IPS-15b (cell line): ENCODE measurements around the gene VPS11.

Source experiments
- H3K27me3 ChIP-seq: one replicate; pipeline ENCODE4 v1.6.1; 2013; ENCODE audit warnings: low read length; ENCODE audit not compliant: control insufficient read depth, insufficient read depth
- H3K36me3 ChIP-seq: one replicate; pipeline ENCODE4 v1.6.1; 2013; ENCODE audit warnings: low read length; ENCODE audit not compliant: control insufficient read depth, insufficient read depth
- H3K4me1 ChIP-seq: one replicate; pipeline ENCODE4 v1.6.1; 2013; ENCODE audit warnings: mild to moderate bottlenecking, low read length; ENCODE audit not compliant: control insufficient read depth, insufficient read depth
- H3K4me3 ChIP-seq: one replicate; pipeline ENCODE4 v1.5.1; 2013; ENCODE audit warnings: low read depth, low read length
- H3K9ac ChIP-seq: one replicate; pipeline ENCODE4 v1.6.1; 2013; ENCODE audit warnings: low read depth, mild to moderate bottlenecking, low read length
- H3K9me3 ChIP-seq: one replicate; pipeline ENCODE4 v1.6.1; 2013; ENCODE audit warnings: mild to moderate bottlenecking, low read length; ENCODE audit not compliant: control insufficient read depth, insufficient read depth

The VPS11 gene

GRCh38 chr11:119041821-119042514 lies 25.6 kb upstream of the VPS11 start:
- H3K27me3 ChIP-seq, result no peaks in the 10 kb centered on the region
- no peak overlapping the region for H3K4me3 ChIP-seq
- H3K36me3 ChIP-seq, result peaks cover 10% of the 10 kb centered on the region
- peaks cover 9% of the 10 kb centered on the region for H3K4me1 ChIP-seq
- no peaks in the 10 kb centered on the region for H3K9me3 ChIP-seq
- peak overlapping the region; percentile 24 for H3K9ac ChIP-seq

DNA sequence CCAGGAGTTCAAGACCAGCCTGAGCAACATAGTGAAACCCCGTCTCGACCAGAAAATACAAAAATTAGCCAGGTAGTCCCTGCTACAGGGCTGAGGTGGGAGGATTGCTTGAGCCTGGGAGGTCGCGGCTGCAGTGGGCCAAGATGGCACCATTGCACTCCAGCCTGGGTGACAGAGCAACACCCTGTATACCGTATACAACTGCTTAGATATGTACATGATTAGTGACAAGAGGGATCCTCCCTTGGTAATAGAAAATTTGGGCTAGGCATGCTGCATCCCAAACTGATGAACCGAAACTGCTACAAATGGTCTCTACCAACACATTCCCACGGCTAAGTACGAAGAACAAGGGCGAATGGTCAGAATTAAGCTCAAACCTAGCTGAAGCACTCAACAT lies 24.7 kb upstream of the VPS11 start:
- H3K27me3 ChIP-seq, result no peaks in the 10 kb centered on the region
- no peak overlapping the region for H3K9ac ChIP-seq
- no peaks in the 10 kb centered on the region for H3K9me3 ChIP-seq
- peaks cover 19% of the 10 kb centered on the region for H3K36me3 ChIP-seq
- peaks cover 9% of the 10 kb centered on the region for H3K4me1 ChIP-seq
- no peak overlapping the region for H3K4me3 ChIP-seq

GRCh38 chr11:119044708-119045107 lies 22.9 kb upstream of the VPS11 start:
- no peaks in the 10 kb centered on the region for H3K9me3 ChIP-seq
- peak overlapping the region; percentile 18 for H3K4me3 ChIP-seq
- H3K27me3 ChIP-seq, result no peaks in the 10 kb centered on the region
- H3K36me3 ChIP-seq, result peaks cover 37% of the 10 kb centered on the region
- H3K9ac ChIP-seq, result no peak overlapping the region
- peaks cover 9% of the 10 kb centered on the region for H3K4me1 ChIP-seq

DNA sequence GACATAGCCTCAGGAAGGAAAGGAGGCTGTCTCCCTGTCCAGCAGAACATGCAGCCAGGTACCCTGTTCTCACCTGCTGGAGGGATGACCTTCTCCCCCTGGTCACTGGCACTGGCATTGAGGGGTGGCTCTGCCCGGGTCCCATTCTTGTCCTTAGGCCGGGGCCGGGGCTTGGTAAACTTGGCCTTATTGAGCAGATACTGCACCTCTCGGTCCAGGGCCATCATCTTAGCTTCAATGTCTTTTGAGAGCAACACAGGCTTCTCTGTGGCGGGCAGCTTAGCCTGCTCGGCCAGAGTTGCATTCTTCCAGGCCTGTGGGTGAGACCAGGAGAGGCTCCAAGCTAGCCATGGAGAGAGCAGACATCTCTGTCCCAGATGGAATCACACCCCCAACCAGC lies 21.1 kb upstream of the VPS11 start:
- Histone ChIP-seq H3K36me3 (peaks cover 50% of the 10 kb centered on the region), H3K4me3 (no peak overlapping the region), H3K9ac (no peak overlapping the region)

GRCh38 chr11:119047205-119047604 lies 20.4 kb upstream of the VPS11 start:
- peaks cover 7% of the 10 kb centered on the region for H3K4me1 ChIP-seq
- H3K4me3 ChIP-seq, result no peak overlapping the region
- no peak overlapping the region for H3K9ac ChIP-seq
- no peaks in the 10 kb centered on the region for H3K9me3 ChIP-seq
- H3K27me3 ChIP-seq, result no peaks in the 10 kb centered on the region
- peaks cover 57% of the 10 kb centered on the region for H3K36me3 ChIP-seq

More for the DNA sequence above, 21.1 kb upstream of the VPS11 start:
- no peaks in the 10 kb centered on the region for H3K27me3 ChIP-seq
- H3K4me1 ChIP-seq, result peaks cover 7% of the 10 kb centered on the region
- no peaks in the 10 kb centered on the region for H3K9me3 ChIP-seq

DNA sequence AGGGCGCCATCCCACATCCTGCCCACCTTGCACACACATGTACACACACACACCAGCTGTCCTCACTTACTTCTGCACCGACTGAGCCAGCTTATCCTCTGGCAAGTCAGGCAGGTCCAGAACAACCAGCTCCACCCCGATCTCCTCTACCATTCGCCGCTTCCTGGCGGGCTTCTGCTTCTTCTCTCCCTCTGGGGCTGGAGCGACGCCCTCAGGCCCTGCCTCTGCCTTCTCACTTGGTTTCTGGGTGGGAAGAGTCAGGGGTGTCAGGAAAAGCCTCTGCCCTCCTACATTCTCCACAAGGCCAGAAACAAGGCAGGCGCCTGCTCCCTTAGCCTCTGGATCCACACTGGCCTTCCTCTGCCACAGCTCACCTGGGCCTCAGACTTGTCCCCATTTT lies 19.0 kb upstream of the VPS11 start:
- no peaks in the 10 kb centered on the region for H3K9me3 ChIP-seq
- no peak overlapping the region for H3K4me3 ChIP-seq
- H3K36me3 ChIP-seq, result peaks cover 71% of the 10 kb centered on the region
- H3K27me3 ChIP-seq, result no peaks in the 10 kb centered on the region
- H3K4me1 ChIP-seq, result peaks cover 7% of the 10 kb centered on the region
- no peak overlapping the region for H3K9ac ChIP-seq

- no peaks in the 10 kb centered on the region for H3K27me3 ChIP-seq
- no peak overlapping the region for H3K4me3 ChIP-seq
- H3K36me3 ChIP-seq, result peaks cover 75% of the 10 kb centered on the region
Measured at GRCh38 chr11:119049081-119049480, 18.5 kb upstream of the VPS11 start.

GRCh38 chr11:119051440-119052162 lies 16.0 kb upstream of the VPS11 start:
- no peak overlapping the region for H3K9ac ChIP-seq
- H3K36me3 ChIP-seq, result peaks cover 83% of the 10 kb centered on the region

More at GRCh38 chr11:119049081-119049480, 18.5 kb upstream of the VPS11 start:
- Histone ChIP-seq H3K9ac (no peak overlapping the region), H3K4me1 (peaks cover 7% of the 10 kb centered on the region), H3K9me3 (no peaks in the 10 kb centered on the region)

GRCh38 chr11:119052163-119052814 lies 15.3 kb upstream of the VPS11 start:
- peaks cover 77% of the 10 kb centered on the region for H3K36me3 ChIP-seq
- H3K4me3 ChIP-seq, result no peak overlapping the region
- H3K4me1 ChIP-seq, result peaks cover 3% of the 10 kb centered on the region
- no peaks in the 10 kb centered on the region for H3K27me3 ChIP-seq
- no peak overlapping the region for H3K9ac ChIP-seq
- no peaks in the 10 kb centered on the region for H3K9me3 ChIP-seq

More at GRCh38 chr11:119051440-119052162, 16.0 kb upstream of the VPS11 start:
- H3K9me3 ChIP-seq, result no peaks in the 10 kb centered on the region
- peaks cover 3% of the 10 kb centered on the region for H3K4me1 ChIP-seq
- no peak overlapping the region for H3K4me3 ChIP-seq
- H3K27me3 ChIP-seq, result no peaks in the 10 kb centered on the region

GRCh38 chr11:119054418-119054817 lies 13.2 kb upstream of the VPS11 start:
- Histone ChIP-seq H3K4me1 (peaks cover 3% of the 10 kb centered on the region), H3K36me3 (peaks cover 56% of the 10 kb centered on the region), H3K4me3 (no peak overlapping the region), H3K9ac (no peak overlapping the region), H3K9me3 (no peaks in the 10 kb centered on the region), H3K27me3 (no peaks in the 10 kb centered on the region)

DNA sequence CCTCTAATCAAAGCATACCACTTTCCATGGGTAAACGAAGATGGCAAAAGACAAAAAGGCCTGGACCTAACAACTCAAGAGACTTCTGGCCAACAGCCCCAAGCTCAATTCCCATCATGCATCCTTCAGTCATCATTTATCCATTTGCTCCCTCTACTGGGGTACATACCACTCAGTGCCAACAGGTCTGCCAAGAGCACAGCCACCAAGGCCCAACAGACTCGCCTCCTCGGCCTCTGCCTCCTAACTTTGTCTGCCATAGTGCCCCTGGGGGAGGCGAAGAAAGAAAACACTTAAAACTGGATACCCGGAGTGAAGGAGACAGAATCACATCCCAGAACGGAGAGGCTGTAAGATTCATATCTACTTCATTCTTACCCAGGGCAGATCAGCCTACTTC lies 11.7 kb upstream of the VPS11 start:
- Histone ChIP-seq H3K9me3 (no peaks in the 10 kb centered on the region), H3K4me1 (peaks cover 3% of the 10 kb centered on the region), H3K27me3 (no peaks in the 10 kb centered on the region), H3K9ac (peak overlapping the region; percentile 79), H3K36me3 (peaks cover 46% of the 10 kb centered on the region), H3K4me3 (peak overlapping the region; percentile 87)
